Left lung (tissue), 10 donors: Measurements from ENCODE around the gene IL2RG. TPM values are rescaled to one million over a fixed set of nuclear protein-coding genes. Genes with fewer than 3 reads are reported as not detected.

Source experiments
- ATAC-seq: fragments of 200-7000 bp; cut with Tn5 transposase; one replicate; pipeline ENCODE4 v1.9.1; 2020; ENCODE audit warnings: moderate library complexity
- DNase-seq, 4 donors: peaks; one replicate each; pipeline ENCODE4 v3.0.0-alpha.2; 2013 to 2020
- H3K27ac ChIP-seq, 2 donors: fragments of 200-600 bp; sonication (generic) in 1 of 2; one replicate each; pipeline versions ENCODE4 v1.5.0 to v1.8.0; 2020 to 2021
- H3K27me3 ChIP-seq, 2 donors: fragments of 200-600 bp; sonication (generic) in 1 of 2; one replicate each; pipeline versions ENCODE4 v1.5.0 to v1.8.0; 2020 to 2021
- H3K36me3 ChIP-seq, 2 donors: fragments of 200-600 bp; sonication (generic) in 1 of 2; one replicate each; pipeline versions ENCODE4 v1.5.0 to v1.8.0; 2020 to 2021
- H3K4me1 ChIP-seq, 2 donors: fragments of 200-600 bp; one replicate each; pipeline ENCODE4 v1.8.0; 2021
- H3K4me3 ChIP-seq, 2 donors: fragments of 200-600 bp; sonication (generic) in 1 of 2; one replicate each; pipeline versions ENCODE4 v1.5.0 to v1.8.0; 2020 to 2021; ENCODE audit warnings: mild to moderate bottlenecking in 1 of 2
- H3K9me3 ChIP-seq, 2 donors: fragments of 200-600 bp; sonication (generic) in 1 of 2; one replicate each; pipeline versions ENCODE4 v1.5.0 to v1.8.0; 2020 to 2021
- intact Hi-C, 2 donors: fragments of 100-400 bp; cut with DNase I; formaldehyde crosslinking; loops; one replicate each; pipeline versions ENCODE4 v1.11.2 to v1.14.2; 2022
- polyA plus RNA-seq, 6 donors: library from polyadenylated mRNA; unstranded; fragments of 120-200 nt; gene quantifications; one replicate each; pipeline ENCODE4 v1.2.1, GENCODE V29; 2013; ENCODE audit not compliant: insufficient read length in 6 of 6
- total RNA-seq, 2 donors: library from RNA; stranded (reverse); fragmentation: NEBNext Ultra II Directional; extraction: Animal tissue kit (Norgen Biotek cat#: 25700); gene quantifications; one replicate each; pipeline ENCODE4 v1.2.1, GENCODE V29; 2021
- TF ChIP-seq, protein P1 (sequence below), 2 donors: fragments of 200-600 bp; sonication (generic) in 1 of 2; IDR thresholded peaks; one replicate each; pipeline versions ENCODE4 v1.5.0 to v1.8.0; 2021; ENCODE audit warnings: antibody characterized with exemption in 2 of 2
- donor health status: DM: no; HTN: yes; CAD: no.
- donor health status: DM: no; HTN: no; CAD: no.

Gene IL2RG
- total and polyA plus RNA-seq, 8 donors = 2.1 to 36.0 (median 3.2) TPM

DNA sequence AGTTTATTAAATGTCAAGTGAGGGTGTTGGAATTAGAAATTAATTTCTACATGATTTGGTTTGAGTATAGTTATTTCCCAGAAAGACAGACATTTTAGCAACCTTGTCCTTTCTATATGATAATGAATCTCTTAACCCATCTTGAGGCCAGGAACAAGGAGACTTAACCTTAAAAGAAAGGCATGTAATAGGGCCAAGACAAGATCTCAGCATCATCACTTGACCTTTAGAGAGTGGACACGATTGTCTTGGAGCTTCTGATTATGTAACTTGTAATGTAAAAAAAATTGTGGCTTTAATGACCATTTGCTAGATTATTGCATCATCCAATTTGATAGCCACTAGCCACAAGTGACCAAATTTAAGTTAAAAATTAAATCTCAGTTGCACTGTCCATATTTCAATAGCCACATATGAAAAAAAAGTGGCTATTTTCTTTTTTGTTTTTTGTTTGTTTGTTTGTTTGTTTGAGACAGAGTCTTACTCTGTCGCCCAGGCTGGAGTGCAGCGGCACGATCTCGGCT is 29.2 kb downstream of the IL2RG start:
- no peak for ATAC-seq
- Histone ChIP-seq H3K27ac (no peak overlapping the region), H3K4me3 (no peak overlapping the region), H3K4me1 (no peaks in the 10 kb centered on the region), H3K9me3 (no peaks in the 10 kb centered on the region), H3K36me3 (no peaks in the 10 kb centered on the region), H3K27me3 (no peaks in the 10 kb centered on the region)
- intact Hi-C loops = no loop called here
- TF ChIP-seq, protein P1, sequence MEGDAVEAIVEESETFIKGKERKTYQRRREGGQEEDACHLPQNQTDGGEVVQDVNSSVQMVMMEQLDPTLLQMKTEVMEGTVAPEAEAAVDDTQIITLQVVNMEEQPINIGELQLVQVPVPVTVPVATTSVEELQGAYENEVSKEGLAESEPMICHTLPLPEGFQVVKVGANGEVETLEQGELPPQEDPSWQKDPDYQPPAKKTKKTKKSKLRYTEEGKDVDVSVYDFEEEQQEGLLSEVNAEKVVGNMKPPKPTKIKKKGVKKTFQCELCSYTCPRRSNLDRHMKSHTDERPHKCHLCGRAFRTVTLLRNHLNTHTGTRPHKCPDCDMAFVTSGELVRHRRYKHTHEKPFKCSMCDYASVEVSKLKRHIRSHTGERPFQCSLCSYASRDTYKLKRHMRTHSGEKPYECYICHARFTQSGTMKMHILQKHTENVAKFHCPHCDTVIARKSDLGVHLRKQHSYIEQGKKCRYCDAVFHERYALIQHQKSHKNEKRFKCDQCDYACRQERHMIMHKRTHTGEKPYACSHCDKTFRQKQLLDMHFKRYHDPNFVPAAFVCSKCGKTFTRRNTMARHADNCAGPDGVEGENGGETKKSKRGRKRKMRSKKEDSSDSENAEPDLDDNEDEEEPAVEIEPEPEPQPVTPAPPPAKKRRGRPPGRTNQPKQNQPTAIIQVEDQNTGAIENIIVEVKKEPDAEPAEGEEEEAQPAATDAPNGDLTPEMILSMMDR (IDR thresholded peaks at IDR 0.05) = no peak
- DNase-seq = no peak

DNA sequence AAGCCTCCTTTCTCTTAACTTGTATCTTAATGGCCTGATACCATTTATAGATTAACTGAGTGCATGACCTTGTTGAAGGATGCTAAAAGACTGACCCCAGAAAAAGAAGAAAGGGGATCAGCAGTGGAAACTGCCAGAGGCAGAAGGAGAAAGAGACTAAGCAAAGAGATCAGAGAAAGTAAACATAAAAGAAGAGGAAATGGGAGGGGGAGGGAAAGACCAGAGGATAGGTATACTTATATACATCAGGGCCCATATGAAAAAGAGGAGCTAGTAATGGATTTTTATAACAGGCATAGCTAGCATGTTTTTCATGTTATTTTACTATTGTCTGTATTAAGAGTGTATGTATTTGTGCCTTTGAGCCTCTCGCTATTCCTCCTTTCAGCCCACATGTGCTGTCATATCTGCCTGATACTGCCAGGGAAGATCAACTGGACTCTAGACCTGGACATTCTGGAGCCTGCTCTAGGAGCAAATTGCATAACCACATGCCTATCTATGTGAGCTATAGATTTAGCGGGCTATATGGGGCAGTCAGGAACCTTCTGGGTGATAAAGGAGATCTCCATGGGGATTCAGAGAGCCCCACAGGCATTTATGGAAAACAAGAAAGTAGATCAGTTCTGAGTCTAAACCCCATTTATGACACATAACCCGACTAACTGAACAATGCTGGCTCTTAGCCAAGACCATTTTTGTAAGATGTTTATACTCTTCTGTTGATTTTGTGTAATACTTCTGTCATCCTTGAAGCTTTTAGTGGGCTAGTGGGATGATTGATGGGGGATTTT is 29.9 kb downstream of the IL2RG start:
- DNase-seq (no peak), ATAC-seq (no peak)
- intact Hi-C loops = no loop called here
- H3K9me3 ChIP-seq = no peaks in the 10 kb centered on the region
- no peaks in the 10 kb centered on the region for H3K4me1 ChIP-seq
- H3K27ac ChIP-seq = no peak overlapping the region
- H3K4me3 ChIP-seq = no peak overlapping the region
- TF ChIP-seq, protein P1 (IDR thresholded peaks at IDR 0.05) = no peak
- no peaks in the 10 kb centered on the region for H3K27me3 ChIP-seq
- H3K36me3 ChIP-seq = no peaks in the 10 kb centered on the region

DNA sequence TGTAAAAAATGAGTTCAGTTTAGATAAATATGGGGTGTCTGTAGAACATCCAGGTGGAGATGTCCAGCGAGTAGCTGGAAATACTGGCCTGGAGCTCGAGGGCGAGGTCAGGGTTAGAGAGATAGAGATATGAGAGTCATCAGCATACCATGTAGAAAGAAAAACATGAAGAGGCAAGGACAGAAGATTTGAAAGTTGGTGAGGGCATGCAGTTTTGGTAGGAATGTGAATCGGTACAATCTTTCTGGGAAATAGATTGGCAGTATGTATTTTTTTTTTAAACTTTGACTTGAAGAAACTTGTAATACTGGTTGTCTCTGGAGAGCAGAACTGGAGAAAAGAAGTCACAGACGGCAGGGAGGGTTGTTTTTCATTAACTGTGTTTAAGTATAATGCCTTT is 40.8 kb downstream of the IL2RG start:
- Histone ChIP-seq H3K27me3 (no peaks in the 10 kb centered on the region), H3K27ac (no peak overlapping the region), H3K4me3 (no peak overlapping the region), H3K4me1 (peaks cover 0 to 8% of the 10 kb centered on the region in 2 donors), H3K9me3 (no peaks in the 10 kb centered on the region), H3K36me3 (no peaks in the 10 kb centered on the region)
- DNase-seq = no peak
- intact Hi-C loops = no loop called here
- TF ChIP-seq, protein P1 (IDR thresholded peaks at IDR 0.05) = no peak
- no peak for ATAC-seq

DNA sequence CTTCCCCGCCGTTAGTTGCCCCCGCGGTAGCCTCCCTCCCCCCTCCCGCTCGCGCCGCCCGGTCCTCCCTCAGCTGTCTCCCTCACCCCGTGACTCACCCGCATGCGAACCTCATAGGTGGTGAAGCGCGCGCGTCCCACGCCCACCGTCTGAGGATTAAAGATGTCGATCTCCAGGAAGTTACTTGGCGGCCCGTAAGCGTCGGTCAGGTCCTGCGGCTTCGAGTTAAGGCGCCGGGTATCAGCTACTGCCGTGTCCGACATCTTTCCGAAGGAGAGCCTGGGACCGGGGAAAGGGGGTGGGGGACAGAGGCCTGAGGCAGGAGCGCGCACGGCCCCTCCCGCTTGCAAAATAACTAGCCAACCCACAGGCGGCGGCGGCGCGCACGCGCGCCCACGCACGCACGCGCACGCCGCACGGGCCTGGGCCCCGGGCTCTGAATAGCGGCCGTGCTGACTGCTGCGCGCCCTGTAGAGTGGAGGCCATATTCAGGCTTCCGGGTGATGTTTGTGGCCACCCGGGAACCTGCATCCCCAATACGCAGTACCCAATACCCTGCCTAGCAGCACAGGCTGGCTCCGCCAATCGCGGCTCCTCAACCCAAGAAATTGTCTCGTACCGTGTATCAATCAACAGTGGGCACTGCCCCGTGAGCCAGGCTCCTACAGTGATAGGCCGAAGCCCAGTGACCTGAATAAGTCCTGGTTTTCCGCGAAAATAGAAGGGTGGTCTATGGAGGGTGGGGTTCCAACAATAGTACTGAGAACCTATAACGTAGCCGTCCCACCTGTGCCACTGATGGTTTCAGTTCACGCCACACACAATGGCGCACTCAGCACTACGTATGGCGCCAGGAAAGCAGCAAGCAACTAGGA is 43.1 kb downstream of the IL2RG start, which contains the start of gene SNX12:
Gene SNX12 (minus strand): TSS at position 291 of the 875 bp plus-strand sequence. CDS start 28 bp downstream, at position 263.
- ATAC-seq (peak; percentile 99), DNase-seq (peak; percentile 87 to 93 (median 92))
- intact Hi-C loops = no loop called here
- Histone ChIP-seq H3K27me3 (no peaks in the 10 kb centered on the region), H3K4me3 (peak within 1 kb of the TSS; percentile 40 to 64), H3K36me3 (no peaks in the 10 kb centered on the region), H3K9me3 (no peaks in the 10 kb centered on the region), H3K27ac (peak within 1 kb of the TSS; percentile 84 to 86), H3K4me1 (peaks cover 0 to 8% of the 10 kb centered on the region in 2 donors)
- TF ChIP-seq, protein P1 (IDR thresholded peaks at IDR 0.05) = no peak

DNA sequence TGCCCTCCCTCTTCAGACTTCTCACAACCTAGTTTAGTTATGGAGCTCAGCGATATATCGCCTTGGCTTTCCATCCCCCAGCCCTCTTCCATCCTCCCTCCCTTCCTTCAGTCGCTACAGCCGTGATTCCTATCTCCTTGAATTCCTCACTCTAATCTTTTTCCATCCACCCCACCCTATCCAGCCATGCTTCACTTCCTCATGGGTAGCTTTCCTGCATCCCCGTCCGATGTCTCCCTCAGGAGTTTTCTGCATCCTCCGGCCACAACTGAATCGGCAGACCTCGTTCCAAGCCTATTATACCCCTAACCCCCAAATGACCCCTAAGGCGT is 43.7 kb downstream of the IL2RG start:
- ATAC-seq (peak; percentile 4), DNase-seq (no peak)
- Histone ChIP-seq H3K36me3 (peaks cover 0 to 1% of the 10 kb centered on the region in 2 donors), H3K4me3 (peak overlapping the region; percentile 40 to 64), H3K27me3 (no peaks in the 10 kb centered on the region), H3K9me3 (no peaks in the 10 kb centered on the region), H3K27ac (peak overlapping the region; percentile 84 to 86), H3K4me1 (peaks cover 0 to 8% of the 10 kb centered on the region in 2 donors)
- intact Hi-C loops = no loop called here
- TF ChIP-seq, protein P1 (IDR thresholded peaks at IDR 0.05) = no peak
